GM12878 (cell line): ENCODE data around the gene SEPHS1.

Experiments used
- BMI1 ChIP-seq: fragments of 450-650 bp; IDR thresholded peaks from 2 replicates; pipeline ENCODE4 v1.6.1; 2016; ENCODE audit warnings: mild to moderate bottlenecking, moderate library complexity, borderline replicate concordance
- CREB1 ChIP-seq: IDR thresholded peaks from 2 replicates; pipeline ENCODE4 v1.6.1; 2012; ENCODE audit warnings: low read depth, mild to moderate bottlenecking, inconsistent platforms
- EP300 ChIP-seq, 2 experiments: fragments of 150-350 bp in 1 of 2; IDR thresholded peaks; 2 replicates each; pipeline ENCODE4 v1.6.1; 2011 to 2012; ENCODE audit warnings: low read depth in 2 of 2, low read length in 2 of 2, borderline replicate concordance in 1 of 2, improper control_type of control experiment in 1 of 2, inconsistent platforms in 1 of 2; ENCODE audit not compliant: control insufficient read depth in 1 of 2
- POLR2A ChIP-seq: IDR thresholded peaks from 2 replicates; pipeline ENCODE4 v1.6.1; 2011; ENCODE audit warnings: low read depth, mild to moderate bottlenecking, low read length
- RCOR1 ChIP-seq: conservative IDR thresholded peaks from 2 replicates; pipeline ENCODE4 v1.6.1; 2012; ENCODE audit warnings: low read depth, low read length, improper control_type of control experiment

- no peak for TF ChIP-seq RCOR1
- no peak for TF ChIP-seq CREB1
- TF ChIP-seq POLR2A = peak; percentile 77
- TF ChIP-seq EP300 (IDR thresholded peaks at IDR 0.05; ENCODE audit: borderline replicate concordance in 1 of 2, control insufficient read depth in 1 of 2, low read depth in 2 of 2, low read length in 2 of 2) = no peak
- no peak for TF ChIP-seq BMI1
Measured at GRCh38 chr10:13348216-13349017, at the start of gene SEPHS1.
